AG10803 (cell line): Measurements from ENCODE around the gene CX3CR1.
"Not testable (repeated sequence)": the region's sequence is repeated elsewhere in the genome, so short reads cannot be mapped to it uniquely, and the experiment has no call there.

Experiments
- DNase-seq: peaks from one replicate; pipeline ENCODE4 v3.0.0; 2010; ENCODE audit warnings: low read depth
- H3K4me3 ChIP-seq: 2 replicates; pipeline ENCODE4 v1.5.1; 2011; ENCODE audit warnings: mild to moderate bottlenecking, low read length, control low read depth
- TF ChIP-seq, protein P1 (sequence below): conservative IDR thresholded peaks from 2 replicates; pipeline ENCODE4 v1.5.1; 2011; ENCODE audit warnings: mild to moderate bottlenecking, low read length, control low read depth, inconsistent platforms

CX3CR1 gene

DNA sequence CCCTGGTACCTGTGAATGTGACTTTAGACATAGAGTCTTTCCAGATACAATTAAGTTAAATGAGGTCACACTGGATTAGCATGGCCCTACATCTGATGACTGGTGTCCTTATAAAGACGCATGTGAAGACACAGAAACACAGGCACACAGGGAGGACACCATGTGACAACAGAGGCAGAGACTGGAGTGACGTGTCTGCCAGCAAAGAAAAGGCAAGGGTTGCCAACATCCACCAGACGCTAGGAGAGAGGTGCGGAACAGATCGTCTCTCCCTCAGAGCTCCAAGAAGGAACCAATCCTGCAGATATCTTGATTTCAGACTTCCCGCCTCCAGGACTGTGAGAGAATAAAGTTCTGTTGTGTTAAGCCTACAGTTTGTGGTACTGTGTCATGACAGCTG is 42.8 kb downstream of the CX3CR1 start:
- no peak overlapping the region for H3K4me3 ChIP-seq
- TF ChIP-seq, protein P1, sequence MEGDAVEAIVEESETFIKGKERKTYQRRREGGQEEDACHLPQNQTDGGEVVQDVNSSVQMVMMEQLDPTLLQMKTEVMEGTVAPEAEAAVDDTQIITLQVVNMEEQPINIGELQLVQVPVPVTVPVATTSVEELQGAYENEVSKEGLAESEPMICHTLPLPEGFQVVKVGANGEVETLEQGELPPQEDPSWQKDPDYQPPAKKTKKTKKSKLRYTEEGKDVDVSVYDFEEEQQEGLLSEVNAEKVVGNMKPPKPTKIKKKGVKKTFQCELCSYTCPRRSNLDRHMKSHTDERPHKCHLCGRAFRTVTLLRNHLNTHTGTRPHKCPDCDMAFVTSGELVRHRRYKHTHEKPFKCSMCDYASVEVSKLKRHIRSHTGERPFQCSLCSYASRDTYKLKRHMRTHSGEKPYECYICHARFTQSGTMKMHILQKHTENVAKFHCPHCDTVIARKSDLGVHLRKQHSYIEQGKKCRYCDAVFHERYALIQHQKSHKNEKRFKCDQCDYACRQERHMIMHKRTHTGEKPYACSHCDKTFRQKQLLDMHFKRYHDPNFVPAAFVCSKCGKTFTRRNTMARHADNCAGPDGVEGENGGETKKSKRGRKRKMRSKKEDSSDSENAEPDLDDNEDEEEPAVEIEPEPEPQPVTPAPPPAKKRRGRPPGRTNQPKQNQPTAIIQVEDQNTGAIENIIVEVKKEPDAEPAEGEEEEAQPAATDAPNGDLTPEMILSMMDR = no peak
- DNase-seq = no peak

DNA sequence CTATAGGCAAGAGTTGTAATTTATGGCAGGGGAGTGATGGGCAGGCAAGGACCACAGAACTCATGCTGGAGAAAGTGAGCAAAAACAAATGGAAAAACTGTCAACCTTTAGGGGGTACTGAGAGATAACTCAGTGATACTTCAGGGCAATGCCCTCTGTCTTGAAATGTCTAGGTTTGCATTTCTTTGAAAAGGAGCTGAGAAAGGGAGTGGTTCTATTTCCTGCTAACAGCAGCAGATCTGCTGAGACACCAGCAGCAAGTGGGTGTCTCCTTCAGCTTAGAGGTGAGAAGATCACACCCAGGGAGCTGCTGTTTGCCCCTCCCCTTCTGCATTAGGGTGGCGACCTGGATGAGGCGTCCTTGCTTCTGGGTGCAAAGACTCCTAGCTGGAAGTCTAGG is 45.2 kb downstream of the CX3CR1 start:
- TF ChIP-seq, protein P1 = no peak
- H3K4me3 ChIP-seq = no peak overlapping the region
- no peak for DNase-seq

DNA sequence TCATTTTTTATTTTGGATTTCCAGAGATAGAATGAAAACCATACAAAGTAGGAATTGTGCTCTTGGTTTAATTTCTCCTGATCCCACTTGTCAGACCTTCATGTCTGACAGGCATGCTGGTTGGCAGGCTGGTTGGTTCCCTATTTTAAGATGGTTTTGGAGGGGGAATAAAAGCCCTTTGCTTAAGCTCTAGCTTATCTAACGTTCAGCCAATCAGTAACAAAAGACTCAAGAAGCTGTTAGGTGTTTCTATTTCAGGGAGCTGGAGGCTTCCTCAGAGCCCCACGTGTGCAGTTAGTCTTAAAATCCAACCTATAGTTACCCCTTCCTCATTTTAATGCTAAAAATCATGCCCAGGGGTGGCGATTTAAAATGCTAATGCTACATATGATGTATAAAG is 47.0 kb downstream of the CX3CR1 start:
- no peak overlapping the region for H3K4me3 ChIP-seq
- TF ChIP-seq, protein P1 = no peak
- DNase-seq = no peak

DNA sequence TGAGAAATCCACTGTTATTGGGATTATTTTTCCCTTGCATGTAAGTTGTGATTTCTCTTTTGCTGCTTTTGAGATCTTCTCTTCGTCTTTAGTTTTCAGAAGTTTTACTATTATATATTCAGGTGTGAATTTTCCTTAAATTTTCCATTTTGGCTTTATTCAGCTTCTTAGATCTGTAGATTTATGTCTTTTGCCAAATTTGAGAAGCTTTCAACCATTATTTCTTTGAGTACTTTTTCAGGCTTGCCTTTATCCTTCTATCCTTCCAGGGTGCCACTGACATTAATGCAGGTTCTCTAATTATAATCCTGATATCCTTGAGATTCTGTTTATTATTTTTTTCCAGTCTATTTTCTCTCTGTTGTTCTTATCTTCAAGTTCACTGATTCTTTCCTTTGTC is 49.4 kb downstream of the CX3CR1 start:
- H3K4me3 ChIP-seq = no peak overlapping the region
- TF ChIP-seq, protein P1 = no peak
- no peak for DNase-seq

DNA sequence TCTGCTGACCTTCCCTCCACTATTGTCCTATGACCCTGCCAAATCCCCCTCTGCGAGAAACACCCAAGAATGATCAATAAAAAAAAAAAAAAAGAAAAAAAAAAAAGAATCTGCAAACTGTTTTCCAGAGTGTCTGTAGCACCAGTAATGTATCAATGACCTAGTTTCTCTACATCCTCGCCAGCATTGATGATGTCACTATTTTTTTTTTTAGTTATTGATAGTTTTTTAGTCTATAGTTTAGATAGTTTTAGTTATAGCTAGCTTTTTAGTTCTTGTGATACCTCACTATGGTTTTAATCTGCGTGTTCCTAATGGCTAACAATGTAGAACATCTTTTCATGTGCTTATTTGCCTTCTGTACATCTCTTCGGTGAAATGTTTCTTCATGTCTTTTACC is 51.3 kb downstream of the CX3CR1 start:
- no peak for DNase-seq
- H3K4me3 ChIP-seq = no peak overlapping the region
- TF ChIP-seq, protein P1 = no peak

DNA sequence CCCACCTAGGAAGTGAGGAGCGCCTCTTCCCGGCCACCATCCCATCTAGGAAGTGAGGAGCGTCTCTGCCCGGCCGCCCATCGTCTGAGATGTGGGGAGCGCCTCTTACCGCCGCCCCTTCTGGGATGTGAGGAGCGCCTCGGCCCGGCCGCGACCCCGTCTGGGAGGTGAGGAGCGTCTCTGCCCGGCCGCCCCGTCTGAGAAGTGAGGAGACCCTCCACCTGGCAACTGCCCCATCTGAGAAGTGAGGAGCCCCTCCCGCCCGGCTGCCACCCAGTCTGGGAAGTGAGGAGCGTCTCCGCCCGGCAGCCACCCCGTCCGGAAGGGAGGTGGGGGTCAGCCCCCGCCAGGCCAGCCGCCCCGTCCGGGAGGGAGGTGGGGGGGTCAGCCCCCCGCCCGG is 52.2 kb downstream of the CX3CR1 start:
- not testable (repeated sequence) for DNase-seq, H3K4me3 ChIP-seq

DNA sequence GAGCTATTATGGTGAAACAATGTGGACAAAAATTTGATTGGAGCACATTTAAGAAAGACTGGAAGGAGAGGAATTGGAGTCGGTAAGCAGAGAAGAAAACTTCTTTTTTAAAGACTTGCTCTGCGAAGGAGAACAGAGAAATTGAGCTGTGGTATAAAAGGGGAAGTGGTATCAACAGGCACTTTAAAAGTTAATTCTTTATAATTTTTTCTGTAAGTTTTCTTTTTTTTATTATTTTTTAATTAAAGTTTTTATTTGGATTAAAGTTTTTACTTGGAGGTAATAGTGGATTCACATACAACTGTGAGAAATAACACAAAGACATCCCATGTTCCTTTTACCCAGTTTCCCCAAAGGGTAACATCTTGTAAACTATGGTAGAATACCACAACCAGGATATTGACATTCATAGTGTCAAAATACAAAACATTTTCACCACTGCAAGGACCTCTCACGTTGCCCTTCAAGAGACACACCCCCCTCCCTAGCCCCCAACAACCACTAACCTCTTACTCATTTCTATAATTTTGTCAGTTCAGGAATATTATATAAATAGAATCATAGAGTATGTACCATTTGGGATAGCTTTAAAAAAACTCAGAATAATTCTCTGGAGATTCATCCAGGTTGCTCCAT is 53.6 kb downstream of the CX3CR1 start:
- TF ChIP-seq, protein P1 = no peak
- no peak for DNase-seq
- H3K4me3 ChIP-seq = no peak overlapping the region

DNA sequence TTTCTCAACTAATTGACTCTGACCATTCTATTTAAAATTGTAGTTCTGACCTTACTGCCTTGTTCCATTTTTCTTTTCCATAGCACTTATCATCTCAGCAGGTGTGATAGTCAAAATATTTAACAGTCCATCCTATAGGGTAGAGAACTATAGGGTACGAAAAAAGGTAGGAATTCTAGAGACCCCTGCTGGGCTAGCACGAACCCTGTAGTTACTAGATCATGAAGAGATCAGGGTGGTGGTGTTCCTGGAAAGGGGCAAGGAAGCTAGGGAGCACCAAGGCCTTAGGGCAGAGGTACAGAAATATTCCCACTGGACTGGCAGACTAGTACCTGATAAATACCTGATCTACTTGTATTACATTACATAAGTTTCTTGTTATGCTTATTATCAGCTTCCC is 55.5 kb downstream of the CX3CR1 start:
- DNase-seq = no peak
- H3K4me3 ChIP-seq = no peak overlapping the region
- TF ChIP-seq, protein P1 = no peak
